GM18498 (cell line): ENCODE data around the gene TCP11L2.
A peak's percentile ranks its signal among the peaks of the same experiment; 100 is the strongest.
"Not testable (repeated sequence)": the region's sequence is repeated elsewhere in the genome, so short reads cannot be mapped to it uniquely, and the experiment has no call there.

Source experiments
- ATAC-seq: cut with Tn5 transposase; IDR thresholded peaks from one replicate; pipeline ENCODE4 v1.9.1; 2021; ENCODE audit warnings: mild to moderate bottlenecking, moderate library complexity; ENCODE audit not compliant: unreplicated experiment

The TCP11L2 gene

GRCh38 chr12:106282457-106283097 is 20.0 kb upstream of the TCP11L2 start:
- ATAC-seq = no peak

DNA sequence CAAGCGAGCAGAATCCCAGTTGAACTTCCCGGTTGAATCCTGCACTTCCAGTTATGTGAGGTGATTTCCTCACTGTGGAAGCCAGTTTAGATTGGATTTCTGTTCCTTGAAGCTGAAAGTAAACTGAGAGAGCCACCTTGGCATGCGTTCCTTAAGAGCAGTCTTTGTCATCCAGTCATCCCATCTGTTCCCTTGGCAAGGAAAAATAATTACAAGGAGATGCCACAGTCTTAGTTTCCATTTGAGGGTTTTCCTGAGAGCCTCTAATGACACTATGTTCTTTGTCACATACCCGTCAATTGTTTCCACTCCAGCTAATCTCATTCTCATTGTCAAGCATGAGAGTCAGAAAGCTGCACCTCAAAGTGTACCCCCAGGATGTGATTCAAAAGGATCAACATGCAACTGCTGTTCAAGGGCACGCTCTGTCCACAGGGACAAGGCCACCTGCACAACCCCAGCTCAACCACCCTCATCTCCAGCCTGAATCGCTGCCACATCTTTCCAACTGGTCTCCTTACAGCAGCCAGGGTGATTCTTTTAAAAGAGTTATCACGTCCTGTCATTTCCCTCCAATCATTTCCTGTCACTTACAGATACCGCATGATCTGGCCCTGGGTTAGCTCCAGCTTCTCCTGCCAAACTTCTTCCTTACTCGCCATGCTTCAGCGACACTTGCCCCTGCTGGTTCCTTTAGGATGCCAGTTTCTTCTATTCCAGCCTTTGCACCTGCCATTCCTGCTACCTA is 18.0 kb upstream of the TCP11L2 start:
- no peak for ATAC-seq

GRCh38 chr12:106285982-106286381 is 16.6 kb upstream of the TCP11L2 start:
- no peak for ATAC-seq

DNA sequence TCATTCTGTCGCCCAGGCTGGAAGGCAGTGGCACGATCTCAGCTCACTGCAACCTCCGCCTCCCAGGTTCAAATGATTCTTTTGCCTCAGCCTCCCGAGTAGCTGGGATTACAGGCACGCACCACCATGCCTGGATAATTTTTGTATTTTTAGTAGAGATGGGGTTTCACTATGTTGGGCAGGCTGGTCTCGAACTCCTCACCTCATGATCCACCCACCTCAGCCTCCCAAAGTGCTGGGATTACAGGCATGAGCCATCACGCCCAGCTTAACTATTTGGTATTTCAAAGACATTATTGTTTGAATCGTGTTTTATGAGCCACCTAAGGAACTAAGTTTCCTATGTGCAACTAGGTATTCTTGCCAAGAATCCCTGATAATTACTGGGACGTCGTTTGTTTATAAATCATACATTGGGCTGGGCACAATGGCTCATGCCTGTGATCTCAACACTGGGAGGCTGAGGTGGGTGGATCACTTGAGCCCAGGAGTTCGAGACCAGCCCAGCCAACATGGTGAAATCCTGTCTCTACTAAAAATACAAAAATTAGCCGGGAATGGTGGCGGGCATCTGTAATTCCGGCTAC is 15.9 kb upstream of the TCP11L2 start:
- ATAC-seq = not testable (repeated sequence)

GRCh38 chr12:106287364-106287763 is 15.2 kb upstream of the TCP11L2 start:
- ATAC-seq = no peak

GRCh38 chr12:106288101-106288493 is 14.4 kb upstream of the TCP11L2 start:
- no peak for ATAC-seq

- no peak for ATAC-seq
Measured at GRCh38 chr12:106288494-106289195, 13.9 kb upstream of the TCP11L2 start.

- no peak for ATAC-seq
Measured at GRCh38 chr12:106289196-106289681, 13.3 kb upstream of the TCP11L2 start.

DNA sequence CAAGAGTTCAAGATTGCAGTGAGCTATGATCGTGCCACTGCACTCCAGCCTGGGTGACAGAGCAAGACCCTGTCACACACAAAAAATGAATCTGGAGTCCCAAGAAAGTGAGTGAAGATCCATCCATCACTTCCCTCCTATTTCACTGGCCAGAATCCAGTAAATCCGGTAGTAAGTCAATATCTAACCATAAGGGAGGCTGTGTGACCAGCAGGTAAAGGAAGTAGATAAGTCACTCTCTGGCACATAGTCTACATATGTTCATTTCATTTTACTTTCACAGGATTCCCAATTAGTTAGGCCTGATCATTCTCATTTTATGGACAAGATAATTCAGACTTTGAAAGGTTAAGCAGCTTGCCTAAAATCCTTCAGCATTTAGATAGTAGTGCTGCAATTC is 11.9 kb upstream of the TCP11L2 start:
- no peak for ATAC-seq

- ATAC-seq = no peak
Measured at GRCh38 chr12:106291342-106291741, 11.2 kb upstream of the TCP11L2 start.

DNA sequence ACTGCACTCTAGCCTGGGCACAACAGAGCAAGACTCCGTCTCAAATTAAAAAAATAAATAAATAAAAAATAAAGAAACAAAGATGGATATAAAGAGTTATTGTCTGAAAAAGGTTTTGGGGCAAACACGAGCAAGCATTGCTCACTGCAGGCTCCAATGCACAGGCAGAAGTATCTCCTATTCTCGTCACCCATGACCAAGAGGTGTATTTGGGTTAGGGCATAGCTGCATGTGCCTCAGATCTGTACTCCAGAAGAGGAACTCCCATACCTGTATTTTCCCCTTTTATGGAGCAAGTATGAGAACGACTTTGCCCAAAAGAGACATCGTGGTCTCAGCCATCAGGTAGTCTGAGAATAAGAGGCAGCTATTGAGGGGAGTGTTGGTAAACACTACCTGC is 10.2 kb upstream of the TCP11L2 start:
- ATAC-seq = no peak

GRCh38 chr12:106296179-106296877 is 6.2 kb upstream of the TCP11L2 start:
- ATAC-seq = no peak

GRCh38 chr12:106297075-106297474 is 5.5 kb upstream of the TCP11L2 start:
- no peak for ATAC-seq

DNA sequence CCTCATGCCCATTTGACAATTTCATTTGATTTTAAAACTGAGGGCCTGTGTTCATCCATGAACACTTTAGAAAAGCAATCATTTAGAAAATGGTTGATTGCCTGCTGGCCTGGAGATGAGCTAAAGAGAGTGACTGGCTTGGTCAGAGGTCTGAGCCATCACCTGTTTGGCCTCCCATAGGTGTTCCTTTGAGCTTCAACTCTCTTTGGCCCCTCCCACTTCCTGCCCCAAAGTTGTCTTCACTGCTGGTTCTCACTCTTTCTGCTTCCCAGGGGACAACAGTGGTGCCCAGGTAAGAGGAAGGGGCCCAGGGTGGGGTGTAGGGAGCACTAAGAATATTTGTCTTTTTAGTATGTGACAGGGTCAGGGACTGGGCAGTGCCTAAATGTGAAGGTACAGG is 4.9 kb upstream of the TCP11L2 start:
- ATAC-seq = no peak

DNA sequence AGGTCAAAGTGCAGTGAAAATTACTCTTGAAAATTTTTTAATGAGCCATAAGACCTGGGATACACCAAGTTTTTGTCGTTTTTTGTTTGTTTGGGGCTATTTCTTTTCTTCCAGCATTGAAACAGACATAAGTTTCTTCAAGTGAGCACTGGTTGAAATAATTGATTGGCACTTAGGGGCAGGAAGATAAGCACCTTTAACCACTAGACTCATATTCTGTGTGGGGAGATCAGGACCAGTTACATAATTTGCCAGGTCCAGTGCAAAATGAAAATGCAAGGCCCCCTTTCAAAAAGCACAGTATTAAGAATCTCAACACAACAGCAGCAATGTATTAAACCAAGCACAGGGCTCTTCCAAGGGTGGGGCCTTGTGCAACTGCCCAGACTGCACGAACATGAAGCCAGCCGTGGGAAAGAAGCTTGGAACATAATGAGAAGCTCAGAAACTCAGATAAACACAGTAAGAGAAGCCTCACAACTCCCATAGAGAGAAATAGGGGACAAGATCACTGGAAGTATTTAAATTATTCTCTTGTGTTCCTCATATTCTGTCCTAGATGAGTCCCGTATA is 3.2 kb upstream of the TCP11L2 start:
- ATAC-seq = no peak

DNA sequence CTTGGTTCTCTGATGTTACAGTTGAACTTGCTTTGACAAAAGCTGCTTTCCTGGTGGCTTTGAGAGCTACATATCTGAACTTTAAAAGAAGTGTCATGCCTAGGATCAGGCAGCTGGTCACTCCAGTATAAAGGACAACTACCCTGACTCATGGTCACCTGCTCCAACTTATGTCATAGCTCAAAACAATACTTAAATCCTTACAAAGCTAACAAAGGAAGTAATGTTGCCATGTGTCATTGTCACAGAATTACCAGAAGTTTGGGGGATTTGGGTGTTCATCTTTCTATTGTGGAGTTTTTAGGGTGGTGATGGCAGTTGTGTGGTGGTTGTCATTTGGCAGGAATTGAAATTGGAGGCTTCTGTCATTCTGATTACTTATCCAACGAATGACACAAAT is 1.8 kb upstream of the TCP11L2 start:
- ATAC-seq = no peak

- ATAC-seq = no peak
Measured at GRCh38 chr12:106301241-106301610, 1.3 kb upstream of the TCP11L2 start.

GRCh38 chr12:106301611-106302321 is 767 bp upstream of the TCP11L2 start:
- peak; percentile 53 for ATAC-seq

- ATAC-seq = peak; percentile 30
Measured at GRCh38 chr12:106303202-106303820, 778 bp downstream of the TCP11L2 start.
